Stimulated activated CD8-positive, alpha-beta memory T cell treated with anti-CD3 and anti-CD28 coated beads, Interleukin-15, amount 100 ng/mL, for 1 hour (primary cell): ENCODE data around the gene DNAJC7.
"Not testable (repeated sequence)": the region's sequence is repeated elsewhere in the genome, so short reads cannot be mapped to it uniquely, and the experiment has no call there.

Source experiments
- DNase-seq: peaks from one replicate; pipeline ENCODE4 v3.0.0-alpha.2; 2020; ENCODE audit warnings: low read depth

The DNAJC7 gene

DNA sequence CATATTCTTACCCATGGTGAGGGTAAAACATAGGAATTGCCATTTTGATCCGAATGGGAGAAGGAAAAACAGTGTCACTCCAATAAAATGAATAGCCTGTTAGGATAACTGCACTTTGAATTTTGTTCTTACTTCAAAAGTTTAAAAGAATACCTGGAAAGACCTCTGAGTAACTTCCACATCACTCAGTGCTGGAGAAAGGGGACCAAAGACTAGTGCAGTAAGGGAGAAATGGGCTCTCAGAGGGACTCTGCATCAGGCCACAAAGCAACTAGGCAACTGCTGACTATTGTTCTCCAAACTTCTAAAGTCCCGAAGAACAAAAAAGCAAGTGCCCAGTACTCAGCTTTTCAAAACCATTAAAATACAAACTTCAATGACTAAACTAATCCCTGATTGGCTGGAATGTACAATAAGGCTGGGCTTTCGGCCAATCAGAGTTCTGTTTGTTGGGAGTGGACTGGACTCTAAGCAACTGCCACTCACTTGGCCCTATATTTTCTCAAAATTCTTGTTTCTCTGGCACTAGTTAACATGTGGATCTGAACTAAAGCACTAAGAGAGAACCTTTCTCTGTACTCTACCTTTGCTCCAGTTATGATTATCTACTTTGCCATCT is 6.2 kb downstream of the DNAJC7 start:
- no peak for DNase-seq

DNA sequence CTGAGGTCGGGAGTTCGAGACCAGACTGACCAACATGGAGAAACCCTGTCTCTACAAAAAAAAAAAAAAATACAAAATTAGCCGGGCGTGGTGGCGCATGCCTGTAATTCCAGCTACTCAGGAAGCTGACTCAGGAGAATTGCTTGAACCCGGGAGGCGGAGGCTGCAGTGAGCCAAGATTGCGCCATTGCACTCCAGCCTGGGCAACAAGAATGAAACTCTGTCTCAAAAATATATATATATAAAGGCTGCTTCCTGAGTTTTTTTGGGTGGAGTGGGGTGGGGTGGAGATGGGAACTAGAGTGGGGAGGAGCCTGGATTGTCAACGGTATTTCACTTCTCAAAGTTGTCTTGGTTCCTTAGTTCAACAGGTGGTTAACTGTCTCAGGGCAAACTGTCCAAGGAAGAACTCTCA is 7.0 kb downstream of the DNAJC7 start:
- DNase-seq: not testable (repeated sequence)

DNA sequence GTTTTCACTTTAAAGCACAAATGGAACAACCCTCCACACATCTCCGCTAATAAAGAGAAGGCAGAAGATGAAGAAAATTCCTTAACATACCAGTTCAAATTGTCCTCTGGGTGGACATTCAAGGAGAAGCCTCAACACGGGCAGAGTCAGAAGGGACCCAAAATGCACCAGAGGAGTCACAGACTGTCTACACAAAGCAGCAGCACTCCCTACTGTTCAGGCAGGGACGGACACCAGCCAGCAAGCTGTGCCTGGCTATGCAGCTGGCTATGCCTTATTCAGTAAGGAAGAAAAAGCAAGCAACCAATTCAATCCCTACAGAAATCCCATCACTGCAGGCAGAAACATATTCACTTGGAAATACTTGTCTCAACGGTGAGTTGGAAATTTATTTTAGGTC is 8.1 kb downstream of the DNAJC7 start:
- no peak for DNase-seq

DNA sequence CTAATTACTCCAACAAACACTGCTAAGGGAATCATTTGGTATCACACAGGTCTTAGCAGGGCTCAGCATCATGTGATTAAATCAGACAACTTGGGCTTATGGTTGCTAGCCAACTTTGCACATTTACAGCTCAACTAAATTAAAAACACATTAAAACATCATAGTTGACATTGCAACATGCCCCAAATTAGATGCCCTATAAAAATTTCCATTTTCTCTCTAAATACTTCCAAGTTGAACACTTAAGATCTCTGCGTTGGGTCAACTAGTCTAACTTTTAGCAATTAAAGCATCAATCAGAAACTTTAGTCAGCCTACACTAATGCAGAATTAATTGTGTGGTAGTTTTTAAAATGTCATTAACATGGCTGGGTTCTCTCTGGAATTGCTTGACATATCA is 12.1 kb downstream of the DNAJC7 start:
- no peak for DNase-seq

DNA sequence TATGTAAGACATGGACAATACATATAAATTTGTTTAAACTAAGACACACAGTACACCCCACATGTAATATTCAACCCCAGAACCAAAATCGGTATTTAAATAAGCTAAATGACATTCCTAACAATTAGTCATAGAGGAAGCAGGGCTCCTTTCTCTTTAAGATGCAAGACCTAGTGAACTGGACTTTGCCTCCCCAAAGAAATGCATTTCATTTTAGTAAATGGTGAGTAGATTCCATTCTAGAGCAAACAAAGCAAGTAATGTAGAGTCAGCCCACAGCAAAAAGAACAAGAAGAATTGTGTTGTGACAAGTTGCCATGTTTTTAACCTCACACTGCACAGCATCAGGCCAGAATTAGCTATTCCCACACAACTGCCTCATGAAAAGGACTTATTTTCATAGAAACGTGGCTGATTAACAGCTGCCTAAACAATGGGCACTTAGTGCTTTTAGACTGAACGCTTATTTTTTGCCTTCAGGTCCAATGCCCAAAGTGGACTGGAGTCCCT is 14.4 kb downstream of the DNAJC7 start:
- DNase-seq: no peak

DNA sequence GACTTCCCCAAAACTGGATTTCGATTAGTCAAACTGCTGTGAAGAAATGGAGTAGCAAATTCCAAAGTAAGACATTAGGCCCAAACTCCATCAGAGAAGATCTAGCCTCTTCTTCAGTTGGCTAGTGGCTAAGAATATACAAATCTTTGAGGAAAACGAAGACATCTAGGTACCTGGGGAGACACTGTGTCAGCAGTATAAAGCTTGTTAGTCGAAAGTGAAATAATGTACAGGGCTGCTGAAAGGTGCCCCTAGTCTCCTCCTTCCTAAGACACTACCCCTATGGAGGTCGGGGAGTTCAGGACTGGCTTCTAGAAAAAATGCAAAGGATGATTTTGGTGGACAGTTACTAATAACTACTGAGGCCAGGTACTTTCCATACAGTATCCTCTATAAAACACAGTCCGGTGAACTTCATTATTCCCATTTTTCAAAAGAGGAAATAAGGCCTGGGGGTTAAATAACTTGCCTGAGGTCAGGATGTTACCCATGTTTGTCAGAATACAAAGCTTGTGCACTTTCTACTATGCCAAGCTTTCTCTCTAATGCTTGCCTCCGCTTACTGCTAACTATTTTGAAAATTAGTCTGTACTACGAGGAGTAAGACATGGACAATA is 15.0 kb downstream of the DNAJC7 start:
- no peak for DNase-seq

DNA sequence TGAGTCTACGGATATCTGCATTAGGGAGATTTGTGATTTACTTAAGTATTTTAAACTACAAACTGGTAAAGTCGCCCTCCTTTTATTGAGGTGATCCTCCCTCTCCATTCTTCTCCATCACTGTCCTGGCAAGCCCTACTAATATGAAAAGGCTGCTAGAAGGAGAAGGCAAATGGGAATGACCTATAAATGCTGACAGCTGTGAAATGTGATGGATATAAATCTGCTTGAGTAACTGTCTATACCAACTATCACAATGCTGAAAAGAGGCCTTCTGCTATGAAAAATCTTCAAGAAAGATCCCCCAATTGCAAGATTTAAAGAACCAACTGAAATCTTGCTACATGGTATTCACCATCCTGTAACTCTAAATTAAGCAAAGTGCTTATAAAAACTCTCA is 15.5 kb downstream of the DNAJC7 start:
- no peak for DNase-seq

DNA sequence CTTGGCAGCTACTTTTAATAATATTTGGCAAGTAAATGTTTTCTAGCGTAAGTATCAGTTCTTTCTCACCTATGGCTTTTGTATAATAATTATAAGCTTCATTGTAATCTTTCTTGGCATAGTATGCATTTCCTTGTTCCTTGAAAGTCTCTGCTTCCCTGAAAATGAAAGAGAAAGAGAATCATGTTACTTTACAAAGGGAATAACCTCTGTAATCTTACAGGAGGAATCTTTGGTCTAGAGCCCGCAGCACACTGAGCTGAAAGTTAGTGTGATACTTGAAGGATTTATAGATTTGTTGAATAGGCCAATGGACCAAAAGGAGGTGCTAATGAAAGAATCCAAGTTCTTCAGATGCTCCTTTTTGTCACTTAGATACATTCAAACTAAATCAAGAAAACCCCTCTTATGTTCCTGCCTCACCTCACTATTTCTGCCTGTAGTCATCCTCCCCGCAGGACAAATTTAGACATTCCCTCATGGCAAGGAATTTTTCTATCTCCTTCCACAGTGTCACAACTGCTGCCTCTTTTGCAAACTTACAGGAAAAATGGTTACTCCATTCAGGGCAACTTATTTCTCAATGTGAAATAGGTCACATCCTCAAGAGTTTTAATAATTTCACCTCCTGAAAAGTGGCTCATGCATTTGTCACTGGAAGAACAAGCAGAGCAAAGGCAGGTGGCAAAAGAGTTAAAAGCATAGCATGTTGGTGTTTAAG is 16.7 kb downstream of the DNAJC7 start:
- no peak for DNase-seq

DNA sequence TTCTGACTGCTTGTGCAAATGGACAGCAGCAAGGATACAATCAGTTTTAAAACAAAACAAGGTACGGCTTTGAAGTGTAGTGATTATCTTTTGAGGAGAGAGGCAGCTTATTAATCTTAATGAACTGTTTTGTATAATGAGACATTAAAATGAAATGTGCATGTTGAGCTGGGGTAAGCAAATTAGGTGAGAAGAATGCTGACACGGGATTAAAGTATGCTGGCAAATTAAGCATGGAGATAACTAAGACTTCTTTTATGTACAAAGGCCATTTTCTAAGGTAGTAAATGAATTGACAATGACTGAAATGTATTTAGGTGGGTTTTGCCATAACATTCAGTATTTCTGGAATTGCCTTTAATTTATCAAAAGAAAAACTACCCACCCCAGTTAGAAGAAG is 18.7 kb downstream of the DNAJC7 start:
- no peak for DNase-seq

DNA sequence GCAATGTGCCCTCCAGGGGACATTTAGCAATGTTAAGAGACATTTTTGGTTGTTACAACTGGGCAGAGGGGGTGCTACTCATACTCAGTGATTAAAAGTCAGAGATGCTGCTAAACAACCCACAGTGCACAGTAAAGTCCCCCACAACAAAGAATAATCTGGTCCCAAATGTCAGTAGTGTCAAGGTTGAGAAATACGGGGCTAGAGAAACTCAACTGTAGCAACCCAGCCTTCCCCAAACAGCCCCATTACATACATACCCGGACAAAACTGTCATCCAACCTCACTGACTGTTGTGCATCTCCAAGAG is 20.4 kb downstream of the DNAJC7 start:
- no peak for DNase-seq

DNA sequence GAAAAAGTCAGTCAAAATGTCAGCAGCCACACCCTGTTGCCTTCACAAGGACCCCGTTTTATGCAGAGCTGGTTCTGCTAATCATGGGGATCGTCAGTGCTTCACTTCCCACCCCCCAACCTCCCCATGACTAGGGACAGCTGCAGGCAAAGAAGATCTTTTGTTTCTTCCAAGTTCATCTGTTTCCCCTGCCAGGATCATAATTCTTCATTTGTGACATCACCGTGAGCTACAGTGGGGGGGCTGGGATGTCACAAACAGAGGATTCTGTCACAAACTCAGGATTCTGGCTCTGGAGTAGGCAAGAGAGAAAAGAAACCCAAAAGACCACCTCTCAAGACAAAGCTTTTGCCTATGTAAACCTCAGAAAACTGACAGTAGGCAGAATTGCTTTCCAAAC is 24.7 kb downstream of the DNAJC7 start:
- DNase-seq: no peak

DNA sequence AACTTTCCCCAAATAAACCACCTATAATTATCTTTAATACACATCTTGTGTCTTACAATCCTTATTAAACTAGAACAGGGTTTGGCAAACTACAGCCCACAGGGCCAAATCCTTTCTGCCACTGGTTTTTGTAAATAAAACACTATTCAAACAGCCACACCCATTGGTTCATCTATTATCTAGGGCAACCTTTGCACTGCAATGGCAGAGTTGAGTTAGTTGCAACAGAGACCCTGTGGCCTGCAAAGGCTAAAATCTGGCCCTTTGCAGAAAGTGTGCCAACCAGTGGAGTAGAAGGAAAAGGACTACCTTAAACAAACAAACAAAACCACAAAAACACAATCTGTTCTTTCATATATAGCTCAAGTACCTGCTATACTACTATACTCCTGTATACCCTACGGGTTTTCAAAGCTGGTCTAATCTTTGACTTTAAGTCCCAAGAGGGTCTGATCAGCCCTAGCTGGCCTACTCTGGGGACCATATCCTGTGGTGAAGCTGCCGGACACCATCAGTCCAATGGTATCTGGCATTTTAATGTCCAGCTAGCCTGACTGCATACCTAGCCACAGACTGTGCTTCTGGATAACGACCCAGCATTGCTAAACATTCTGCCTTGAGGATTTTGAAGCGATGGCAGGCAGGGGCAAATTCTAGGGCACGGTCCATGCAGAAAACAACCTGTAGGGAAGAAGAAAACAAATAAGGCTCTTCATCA is 27.4 kb downstream of the DNAJC7 start:
- DNase-seq: no peak

DNA sequence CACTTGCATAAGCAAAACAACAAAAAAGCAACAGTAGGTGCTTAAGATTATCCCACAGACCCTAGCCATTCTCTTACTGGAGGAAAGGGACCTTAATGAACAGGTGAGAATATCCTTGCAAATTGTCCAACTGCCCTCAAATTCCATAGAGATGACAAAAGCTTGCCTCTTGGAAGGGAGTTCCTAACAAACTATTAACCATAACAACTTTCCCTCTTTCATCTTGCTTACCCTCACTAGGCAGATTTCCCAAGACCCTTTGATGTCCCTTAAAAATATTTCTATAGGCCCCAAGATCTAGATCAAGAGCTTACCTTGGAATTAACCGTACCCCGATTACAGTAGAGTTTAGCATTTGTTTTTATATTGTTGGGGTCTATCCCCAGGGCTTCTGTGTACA is 28.8 kb downstream of the DNAJC7 start:
- DNase-seq: no peak

DNA sequence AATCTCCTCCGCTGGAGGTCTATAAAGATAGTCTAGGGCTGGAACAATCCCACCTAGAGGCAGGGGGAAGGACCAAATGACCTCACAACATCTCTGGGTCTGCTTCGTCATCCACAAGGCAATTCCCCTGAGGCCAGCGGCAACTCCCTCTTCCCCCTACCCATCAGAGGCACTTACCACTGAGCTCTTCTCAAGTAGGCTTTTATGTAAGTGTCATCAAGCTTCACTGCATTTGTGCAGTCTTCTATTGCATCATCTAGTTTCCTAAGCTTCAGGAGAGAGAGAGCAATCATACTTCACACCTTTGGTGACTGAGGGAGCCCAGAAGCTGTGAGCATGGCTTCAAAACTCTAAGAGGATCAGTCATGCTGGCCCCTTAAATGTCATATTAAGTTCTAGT is 29.6 kb downstream of the DNAJC7 start:
- no peak for DNase-seq

DNA sequence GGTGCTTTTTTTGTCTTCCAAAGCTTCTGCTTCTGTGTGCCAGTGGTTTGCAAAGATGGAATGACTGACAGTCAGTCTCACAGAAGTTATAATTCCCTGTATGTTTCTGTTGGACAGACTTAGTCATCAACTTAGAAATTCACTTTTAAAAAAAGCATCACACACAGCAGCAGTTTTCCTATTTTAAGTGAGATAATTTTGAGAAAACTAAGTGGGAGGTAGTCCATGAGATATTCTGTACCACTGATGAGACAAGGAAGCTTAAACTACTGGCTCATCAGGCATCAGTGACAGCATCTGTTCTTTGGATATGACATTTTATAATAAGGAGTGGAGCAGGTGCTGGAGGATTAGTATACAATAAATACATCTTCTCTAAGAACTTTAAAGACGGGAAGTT is 30.6 kb downstream of the DNAJC7 start:
- no peak for DNase-seq

DNA sequence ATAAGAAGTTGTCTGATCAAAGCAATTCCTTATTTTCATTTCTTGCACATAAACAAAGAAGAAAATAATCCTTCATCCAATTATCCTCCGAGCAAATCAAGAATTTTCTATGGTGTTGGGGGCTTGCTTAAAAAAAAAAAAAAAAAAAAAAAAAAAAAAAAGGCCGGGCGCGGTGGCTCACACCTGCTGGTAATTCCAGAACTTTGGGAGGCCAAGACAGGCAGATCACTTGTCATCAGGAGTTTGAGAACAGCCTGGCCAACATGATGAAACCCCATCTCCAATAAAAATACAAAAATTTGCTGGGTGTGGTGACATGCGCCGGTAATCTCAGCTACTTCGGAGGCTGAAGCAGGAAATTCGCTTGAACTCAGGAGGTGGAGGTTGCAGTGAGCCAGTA is 31.3 kb downstream of the DNAJC7 start:
- DNase-seq: no peak

DNA sequence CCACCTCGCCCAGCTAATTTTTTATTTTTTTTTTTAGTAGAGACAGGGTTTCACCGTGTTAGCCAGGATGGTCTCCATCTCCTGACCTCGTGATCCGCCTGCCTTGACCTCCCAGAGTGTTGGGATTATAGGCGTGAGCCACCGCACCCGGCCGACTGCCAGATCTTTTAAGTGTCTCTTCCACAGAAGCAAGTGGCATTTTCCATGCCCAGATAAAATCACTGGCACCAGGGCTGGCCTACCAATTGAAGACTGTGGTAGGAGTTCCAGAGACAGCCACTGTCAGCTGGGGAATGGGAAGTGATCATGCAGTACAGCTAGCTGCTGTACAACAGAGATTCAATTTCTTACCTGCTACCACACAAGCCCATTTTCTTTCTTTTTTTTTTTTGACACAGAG is 32.8 kb downstream of the DNAJC7 start:
- no peak for DNase-seq

DNA sequence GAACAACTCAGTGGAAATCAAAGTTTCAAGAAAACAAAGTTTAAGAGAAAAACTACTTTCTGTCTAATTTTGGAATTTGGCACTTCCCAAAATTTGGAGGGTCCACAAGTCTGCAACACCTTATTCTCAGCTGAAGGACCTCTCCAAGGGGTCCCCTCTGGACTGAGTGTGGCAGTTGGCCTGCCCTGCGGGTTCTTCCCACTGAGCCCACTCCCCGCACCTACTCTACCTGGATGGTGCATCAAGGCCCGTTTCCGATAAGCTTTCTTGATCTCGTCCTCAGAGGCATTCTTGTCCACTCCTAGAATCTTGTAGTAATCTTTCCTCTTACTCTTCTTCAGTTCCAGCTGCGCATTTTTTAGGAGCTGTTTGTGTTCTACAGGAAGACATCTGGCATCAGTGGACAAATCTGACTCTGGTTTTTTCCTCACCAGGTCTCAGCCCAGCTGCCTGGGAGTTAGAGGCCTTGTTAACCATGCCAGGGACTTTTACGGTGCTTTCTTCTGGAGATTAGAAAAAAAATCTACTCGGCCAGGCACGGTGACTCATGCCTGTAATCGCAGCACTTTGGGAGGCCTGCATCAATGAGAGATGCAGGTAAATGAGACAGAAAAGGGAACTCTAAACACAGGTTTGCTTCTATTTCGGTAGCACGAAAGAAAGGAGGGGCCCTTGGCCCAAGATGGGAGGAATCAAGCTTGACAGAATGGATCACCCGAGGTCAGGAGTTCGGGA is 35.0 kb downstream of the DNAJC7 start:
- DNase-seq: no peak

DNA sequence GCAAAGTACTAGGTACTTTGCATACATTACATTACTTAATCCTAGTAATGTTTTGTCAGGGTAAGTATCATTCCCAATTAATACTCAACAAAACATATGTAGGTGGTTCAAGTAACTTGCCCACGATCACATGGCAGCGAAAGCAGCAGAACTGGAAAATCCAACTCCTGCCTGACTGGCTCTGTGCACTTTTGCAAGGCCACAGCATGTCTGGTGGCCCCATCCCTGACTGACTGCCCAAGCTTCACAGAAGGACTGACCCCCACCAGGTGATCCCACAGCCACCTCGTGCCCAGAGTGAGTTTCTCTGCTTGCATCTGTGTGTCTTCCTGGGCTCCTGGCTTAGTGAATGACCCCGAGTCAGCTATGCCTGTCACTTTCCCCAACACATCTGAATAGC is 39.2 kb downstream of the DNAJC7 start:
- no peak for DNase-seq

DNA sequence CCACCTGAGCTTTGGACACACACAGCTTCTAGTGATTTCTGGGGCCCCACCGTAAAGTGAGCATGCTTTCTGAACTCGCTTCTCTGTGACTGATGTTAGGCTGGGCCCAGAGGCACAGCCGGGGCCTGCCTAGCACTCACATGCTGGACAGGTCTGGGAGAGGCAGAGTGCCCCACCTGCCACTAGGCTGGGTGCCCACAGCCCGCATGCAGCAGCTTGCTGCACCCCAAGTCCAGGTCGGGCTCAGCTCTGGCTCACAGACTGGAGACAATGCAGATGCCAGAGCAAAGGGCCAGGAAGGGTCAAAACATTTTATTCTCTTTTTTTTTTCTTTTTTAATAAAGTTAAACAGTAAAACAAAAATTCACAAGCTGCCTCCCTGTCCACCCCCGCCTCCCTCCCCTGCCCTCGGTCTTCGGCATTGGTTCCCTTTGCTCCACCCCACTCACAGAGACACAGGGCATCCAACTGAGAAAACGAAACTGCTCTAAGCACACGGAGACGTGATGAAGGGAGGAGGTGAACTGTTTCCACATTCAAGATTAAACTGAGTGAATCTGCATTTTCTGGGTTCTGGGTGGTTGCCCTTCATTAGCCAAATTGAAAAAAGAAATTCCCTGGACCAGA is 41.0 kb downstream of the DNAJC7 start:
- DNase-seq: no peak

DNA sequence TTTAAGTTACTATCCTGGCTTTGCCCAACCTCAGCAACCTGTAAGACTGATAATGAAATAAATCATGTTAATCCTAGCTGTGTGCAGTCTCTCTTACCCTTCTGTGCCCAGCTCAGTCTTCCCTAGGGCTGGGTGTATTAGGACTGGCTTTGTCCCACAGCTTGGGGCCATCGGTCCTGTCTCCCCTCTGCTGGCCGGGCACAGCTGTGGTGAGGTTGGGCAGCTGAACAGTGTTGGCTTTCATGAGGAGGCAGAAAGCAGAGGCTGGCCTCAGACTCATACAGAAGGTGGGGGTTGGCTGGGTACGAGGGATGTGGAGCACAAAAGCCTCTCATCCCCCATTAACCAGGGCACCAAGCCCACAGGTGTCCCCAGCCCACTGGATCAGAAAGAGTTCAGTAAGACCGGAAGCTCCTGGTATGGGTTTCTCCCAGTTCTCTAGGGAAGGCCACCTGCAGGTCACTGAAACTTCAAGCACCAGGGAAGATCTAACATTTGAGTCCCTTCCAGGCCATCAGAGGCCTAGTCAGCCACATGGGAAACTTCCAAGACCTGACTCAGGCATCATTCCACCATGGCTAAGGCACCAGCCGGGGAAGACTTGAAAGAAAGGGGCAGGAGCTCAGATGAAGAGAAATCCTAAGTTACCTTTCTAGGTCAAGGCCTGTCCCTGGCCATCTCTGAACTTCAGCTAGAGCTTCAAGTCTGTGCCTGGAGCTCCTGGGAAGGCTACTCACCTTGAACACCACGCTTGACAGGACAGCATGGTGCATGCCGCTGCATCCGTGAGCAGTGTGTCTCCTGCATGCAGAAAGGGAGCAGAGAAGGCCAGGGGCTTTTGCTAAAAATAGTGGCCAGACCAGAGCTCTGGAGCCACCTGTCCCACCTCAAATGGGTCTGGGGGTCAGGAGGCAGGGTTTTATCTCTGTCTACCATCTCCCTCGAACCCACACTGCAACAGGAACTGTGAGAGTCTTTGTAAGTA is 41.8 kb downstream of the DNAJC7 start:
- DNase-seq: no peak
